HL-60 (cell line): ENCODE results near the gene CNTN1.

ENCODE experiments used
- GABPA ChIP-seq: IDR thresholded peaks from 2 replicates; pipeline ENCODE4 v1.6.1; 2012; ENCODE audit warnings: low read depth
- POLR2AphosphoS5 ChIP-seq: IDR thresholded peaks from 2 replicates; pipeline ENCODE4 v1.6.1; 2012; ENCODE audit warnings: low read depth
- SPI1 ChIP-seq: IDR thresholded peaks from 2 replicates; pipeline ENCODE4 v1.6.1; 2012; ENCODE audit warnings: low read depth, mild to moderate bottlenecking, borderline replicate concordance
- TF ChIP-seq, protein P1 (sequence below): IDR thresholded peaks from one replicate; pipeline ENCODE4 v1.5.1; 2011; ENCODE audit warnings: low read length, control low read depth, inconsistent platforms; ENCODE audit not compliant: insufficient read depth
- TF ChIP-seq, protein P2 (sequence below): IDR thresholded peaks from 2 replicates; pipeline ENCODE4 v1.6.1; 2012; ENCODE audit warnings: low read depth; ENCODE audit not compliant: insufficient replicate concordance

DNA sequence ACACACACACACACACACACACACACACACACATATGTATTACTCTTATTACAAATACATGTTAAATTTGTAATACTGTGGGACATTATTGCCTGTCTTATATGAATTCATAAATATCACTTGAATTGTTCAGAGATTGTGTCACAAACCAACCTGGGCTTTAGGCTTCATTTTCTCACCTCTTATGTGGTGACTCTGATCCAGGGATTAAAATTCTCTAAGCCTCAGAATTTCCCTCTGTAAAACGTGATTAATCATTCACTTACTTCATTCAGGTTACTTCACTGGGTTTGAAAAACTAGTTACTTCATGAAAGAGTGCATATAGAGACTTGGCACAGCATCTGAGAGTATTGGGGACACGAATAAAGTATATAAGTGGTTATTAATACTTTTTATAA lies 255.6 kb downstream of the CNTN1 start:
- TF ChIP-seq, protein P1, sequence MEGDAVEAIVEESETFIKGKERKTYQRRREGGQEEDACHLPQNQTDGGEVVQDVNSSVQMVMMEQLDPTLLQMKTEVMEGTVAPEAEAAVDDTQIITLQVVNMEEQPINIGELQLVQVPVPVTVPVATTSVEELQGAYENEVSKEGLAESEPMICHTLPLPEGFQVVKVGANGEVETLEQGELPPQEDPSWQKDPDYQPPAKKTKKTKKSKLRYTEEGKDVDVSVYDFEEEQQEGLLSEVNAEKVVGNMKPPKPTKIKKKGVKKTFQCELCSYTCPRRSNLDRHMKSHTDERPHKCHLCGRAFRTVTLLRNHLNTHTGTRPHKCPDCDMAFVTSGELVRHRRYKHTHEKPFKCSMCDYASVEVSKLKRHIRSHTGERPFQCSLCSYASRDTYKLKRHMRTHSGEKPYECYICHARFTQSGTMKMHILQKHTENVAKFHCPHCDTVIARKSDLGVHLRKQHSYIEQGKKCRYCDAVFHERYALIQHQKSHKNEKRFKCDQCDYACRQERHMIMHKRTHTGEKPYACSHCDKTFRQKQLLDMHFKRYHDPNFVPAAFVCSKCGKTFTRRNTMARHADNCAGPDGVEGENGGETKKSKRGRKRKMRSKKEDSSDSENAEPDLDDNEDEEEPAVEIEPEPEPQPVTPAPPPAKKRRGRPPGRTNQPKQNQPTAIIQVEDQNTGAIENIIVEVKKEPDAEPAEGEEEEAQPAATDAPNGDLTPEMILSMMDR: no peak
- TF ChIP-seq SPI1: no peak
- no peak for TF ChIP-seq POLR2AphosphoS5
- no peak for TF ChIP-seq GABPA
- TF ChIP-seq, protein P2, sequence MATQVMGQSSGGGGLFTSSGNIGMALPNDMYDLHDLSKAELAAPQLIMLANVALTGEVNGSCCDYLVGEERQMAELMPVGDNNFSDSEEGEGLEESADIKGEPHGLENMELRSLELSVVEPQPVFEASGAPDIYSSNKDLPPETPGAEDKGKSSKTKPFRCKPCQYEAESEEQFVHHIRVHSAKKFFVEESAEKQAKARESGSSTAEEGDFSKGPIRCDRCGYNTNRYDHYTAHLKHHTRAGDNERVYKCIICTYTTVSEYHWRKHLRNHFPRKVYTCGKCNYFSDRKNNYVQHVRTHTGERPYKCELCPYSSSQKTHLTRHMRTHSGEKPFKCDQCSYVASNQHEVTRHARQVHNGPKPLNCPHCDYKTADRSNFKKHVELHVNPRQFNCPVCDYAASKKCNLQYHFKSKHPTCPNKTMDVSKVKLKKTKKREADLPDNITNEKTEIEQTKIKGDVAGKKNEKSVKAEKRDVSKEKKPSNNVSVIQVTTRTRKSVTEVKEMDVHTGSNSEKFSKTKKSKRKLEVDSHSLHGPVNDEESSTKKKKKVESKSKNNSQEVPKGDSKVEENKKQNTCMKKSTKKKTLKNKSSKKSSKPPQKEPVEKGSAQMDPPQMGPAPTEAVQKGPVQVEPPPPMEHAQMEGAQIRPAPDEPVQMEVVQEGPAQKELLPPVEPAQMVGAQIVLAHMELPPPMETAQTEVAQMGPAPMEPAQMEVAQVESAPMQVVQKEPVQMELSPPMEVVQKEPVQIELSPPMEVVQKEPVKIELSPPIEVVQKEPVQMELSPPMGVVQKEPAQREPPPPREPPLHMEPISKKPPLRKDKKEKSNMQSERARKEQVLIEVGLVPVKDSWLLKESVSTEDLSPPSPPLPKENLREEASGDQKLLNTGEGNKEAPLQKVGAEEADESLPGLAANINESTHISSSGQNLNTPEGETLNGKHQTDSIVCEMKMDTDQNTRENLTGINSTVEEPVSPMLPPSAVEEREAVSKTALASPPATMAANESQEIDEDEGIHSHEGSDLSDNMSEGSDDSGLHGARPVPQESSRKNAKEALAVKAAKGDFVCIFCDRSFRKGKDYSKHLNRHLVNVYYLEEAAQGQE: no peak
